Fibroblast of lung (primary cell): ENCODE results near the gene ACER3. TPM values are rescaled to one million over a fixed set of nuclear protein-coding genes. Genes with fewer than 3 reads are reported as not detected.

ENCODE experiments used
- DNase-seq, 2 donors: peaks; one replicate each; pipeline versions ENCODE4 v3.0.0 to v3.0.0-alpha.2; 2010; ENCODE audit warnings: low read depth in 2 of 2
- H2AFZ ChIP-seq: 2 replicates; pipeline ENCODE4 v1.5.1; 2012; ENCODE audit warnings: low read length, control low read depth, inconsistent platforms
- H3K27ac ChIP-seq: 2 replicates; pipeline ENCODE4 v1.5.1; 2011; ENCODE audit warnings: low read length, control low read depth; ENCODE audit not compliant: insufficient read depth
- H3K27me3 ChIP-seq: 2 replicates; pipeline ENCODE4 v1.5.1; 2011; ENCODE audit warnings: mild to moderate bottlenecking, low read length; ENCODE audit not compliant: control insufficient read depth, insufficient read depth
- H3K36me3 ChIP-seq: 2 replicates; pipeline ENCODE4 v1.5.1; 2011; ENCODE audit warnings: low read length; ENCODE audit not compliant: control insufficient read depth, insufficient read depth
- H3K4me1 ChIP-seq: 2 replicates; pipeline ENCODE4 v1.5.1; 2011; ENCODE audit warnings: low read length; ENCODE audit not compliant: control insufficient read depth, insufficient read depth; ENCODE audit errors: extremely low read depth
- H3K4me2 ChIP-seq: 2 replicates; pipeline ENCODE4 v1.5.1; 2011; ENCODE audit warnings: low read length, control low read depth; ENCODE audit not compliant: insufficient read depth; ENCODE audit errors: extremely low read depth
- H3K4me3 ChIP-seq, 4 experiments: fragments of 200-600 bp in 1 of 4; sonication (generic) in 1 of 4; replicated peaks in 1 of 4; 2 replicates each; pipeline ENCODE4 v1.5.1; 2011 to 2016; ENCODE audit warnings: low read length in 4 of 4, low read depth in 3 of 4, mild to moderate bottlenecking in 3 of 4, control low read depth in 2 of 4, inconsistent platforms in 1 of 4, mixed read lengths in 1 of 4; ENCODE audit not compliant: insufficient read depth in 1 of 4; ENCODE audit errors: control extremely low read depth in 1 of 4
- H3K79me2 ChIP-seq: 2 replicates; pipeline ENCODE4 v1.5.1; 2012; ENCODE audit warnings: mild to moderate bottlenecking, low read length, inconsistent platforms; ENCODE audit not compliant: control insufficient read depth, insufficient read depth
- H3K9ac ChIP-seq: 2 replicates; pipeline ENCODE4 v1.5.1; 2011; ENCODE audit warnings: mild to moderate bottlenecking, low read length, control low read depth; ENCODE audit not compliant: insufficient read depth
- H3K9me3 ChIP-seq: 2 replicates; pipeline ENCODE4 v1.5.1; 2012; ENCODE audit warnings: low read depth, low read length; ENCODE audit not compliant: control insufficient read depth, insufficient read depth
- H4K20me1 ChIP-seq: 2 replicates; pipeline ENCODE4 v1.5.1; 2011; ENCODE audit warnings: low read length; ENCODE audit not compliant: control insufficient read depth, insufficient read depth; ENCODE audit errors: extremely low read depth
- CTCF ChIP-seq, 2 donors: IDR thresholded peaks in 1 of 2; conservative IDR thresholded peaks in 1 of 2; 1 replicate in 1 of 2; 2 replicates in 1 of 2; pipeline ENCODE4 v1.5.1; 2011 to 2012; ENCODE audit warnings: low read length in 2 of 2, control low read depth in 1 of 2, inconsistent platforms in 1 of 2, low read depth in 1 of 2, mild to moderate bottlenecking in 1 of 2
- EZH2 ChIP-seq: IDR thresholded peaks from 2 replicates; pipeline ENCODE4 v1.5.1; 2012; ENCODE audit warnings: low read length, control low read depth, mild to moderate bottlenecking; ENCODE audit errors: missing control alignments
- polyA plus RNA-seq, 2 donors: library from polyadenylated mRNA; depleted of rRNA in 1 of 2; stranded (reverse) in 1 of 2; unstranded in 1 of 2; fragments of >200 nt; gene quantifications; 2 replicates each; pipeline ENCODE4 v1.2.1, GENCODE V29; 2011 to 2012; ENCODE audit warnings: missing spikeins in 1 of 2
- total RNA-seq: library from RNA; depleted of rRNA; stranded (reverse); fragments of >200 nt; gene quantifications from 2 replicates; pipeline ENCODE4 v1.2.1, GENCODE V29; 2014

The ACER3 gene
- total and polyA plus RNA-seq, 2 donors (not counting 1 experiment from before 2014, with no cell fraction given) = 6.1 to 22.3 TPM

- no peak for DNase-seq
- no peak overlapping the region for H2AFZ ChIP-seq
- H3K27ac ChIP-seq = no peak overlapping the region
- no peak overlapping the region for H3K4me2 ChIP-seq
- H4K20me1 ChIP-seq = no peaks in the 10 kb centered on the region
- H3K4me1 ChIP-seq = no peaks in the 10 kb centered on the region
- no peak for TF ChIP-seq CTCF (conservative IDR thresholded peaks at IDR 0.05 in 1 of 2, IDR thresholded peaks at IDR 0.05 in 1 of 2; ENCODE audit: low read depth in 1 of 2, low read length in 2 of 2)
- TF ChIP-seq EZH2 = no peak
- H3K27me3 ChIP-seq = peaks cover 10% of the 10 kb centered on the region
- H3K79me2 ChIP-seq = no peaks in the 10 kb centered on the region
- H3K4me3 ChIP-seq = no peak overlapping the region
- no peak overlapping the region for H3K9ac ChIP-seq
- H3K9me3 ChIP-seq = no peaks in the 10 kb centered on the region
- H3K36me3 ChIP-seq = no peaks in the 10 kb centered on the region
Observed at GRCh38 chr11:77055913-77056312, 195.2 kb downstream of the ACER3 start.

- Histone ChIP-seq H3K27me3 (peaks cover 8% of the 10 kb centered on the region), H4K20me1 (no peaks in the 10 kb centered on the region), H3K79me2 (no peaks in the 10 kb centered on the region), H3K36me3 (no peaks in the 10 kb centered on the region), H2AFZ (no peak overlapping the region), H3K27ac (no peak overlapping the region), H3K9me3 (no peaks in the 10 kb centered on the region), H3K4me1 (no peaks in the 10 kb centered on the region), H3K4me2 (no peak overlapping the region), H3K4me3 (no peak overlapping the region), H3K9ac (no peak overlapping the region)
- TF ChIP-seq CTCF (conservative IDR thresholded peaks at IDR 0.05 in 1 of 2, IDR thresholded peaks at IDR 0.05 in 1 of 2; ENCODE audit: low read depth in 1 of 2, low read length in 2 of 2) = no peak
- no peak for TF ChIP-seq EZH2
- DNase-seq = no peak
Observed at GRCh38 chr11:77056814-77057402, 196.2 kb downstream of the ACER3 start.

GRCh38 chr11:77057938-77058474, 197.3 kb downstream of the ACER3 start:
- Histone ChIP-seq H3K9ac (no peak overlapping the region), H3K79me2 (no peaks in the 10 kb centered on the region), H4K20me1 (no peaks in the 10 kb centered on the region), H3K27ac (no peak overlapping the region), H3K9me3 (no peaks in the 10 kb centered on the region), H3K4me2 (no peak overlapping the region), H3K4me3 (no peak overlapping the region), H3K4me1 (no peaks in the 10 kb centered on the region), H3K36me3 (no peaks in the 10 kb centered on the region), H3K27me3 (peaks cover 8% of the 10 kb centered on the region), H2AFZ (no peak overlapping the region)
- TF ChIP-seq EZH2 = no peak
- TF ChIP-seq CTCF (conservative IDR thresholded peaks at IDR 0.05 in 1 of 2, IDR thresholded peaks at IDR 0.05 in 1 of 2; ENCODE audit: low read depth in 1 of 2, low read length in 2 of 2) = no peak
- no peak for DNase-seq
